Airway epithelial cell (primary cell): Measurements from ENCODE around the gene FGGY. TPM values are rescaled to one million over a fixed set of nuclear protein-coding genes. Genes with fewer than 3 reads are reported as not detected.

ENCODE experiments used
- total RNA-seq: library from RNA; depleted of rRNA; stranded (reverse); fragments of >200 nt; gene quantifications from 2 replicates; pipeline ENCODE4 v1.2.3, GENCODE V29; 2015

Gene FGGY, protein sequence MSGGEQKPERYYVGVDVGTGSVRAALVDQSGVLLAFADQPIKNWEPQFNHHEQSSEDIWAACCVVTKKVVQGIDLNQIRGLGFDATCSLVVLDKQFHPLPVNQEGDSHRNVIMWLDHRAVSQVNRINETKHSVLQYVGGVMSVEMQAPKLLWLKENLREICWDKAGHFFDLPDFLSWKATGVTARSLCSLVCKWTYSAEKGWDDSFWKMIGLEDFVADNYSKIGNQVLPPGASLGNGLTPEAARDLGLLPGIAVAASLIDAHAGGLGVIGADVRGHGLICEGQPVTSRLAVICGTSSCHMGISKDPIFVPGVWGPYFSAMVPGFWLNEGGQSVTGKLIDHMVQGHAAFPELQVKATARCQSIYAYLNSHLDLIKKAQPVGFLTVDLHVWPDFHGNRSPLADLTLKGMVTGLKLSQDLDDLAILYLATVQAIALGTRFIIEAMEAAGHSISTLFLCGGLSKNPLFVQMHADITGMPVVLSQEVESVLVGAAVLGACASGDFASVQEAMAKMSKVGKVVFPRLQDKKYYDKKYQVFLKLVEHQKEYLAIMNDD
- total RNA-seq = 7.3 and 9.8 TPM in 2 replicates

DNA sequence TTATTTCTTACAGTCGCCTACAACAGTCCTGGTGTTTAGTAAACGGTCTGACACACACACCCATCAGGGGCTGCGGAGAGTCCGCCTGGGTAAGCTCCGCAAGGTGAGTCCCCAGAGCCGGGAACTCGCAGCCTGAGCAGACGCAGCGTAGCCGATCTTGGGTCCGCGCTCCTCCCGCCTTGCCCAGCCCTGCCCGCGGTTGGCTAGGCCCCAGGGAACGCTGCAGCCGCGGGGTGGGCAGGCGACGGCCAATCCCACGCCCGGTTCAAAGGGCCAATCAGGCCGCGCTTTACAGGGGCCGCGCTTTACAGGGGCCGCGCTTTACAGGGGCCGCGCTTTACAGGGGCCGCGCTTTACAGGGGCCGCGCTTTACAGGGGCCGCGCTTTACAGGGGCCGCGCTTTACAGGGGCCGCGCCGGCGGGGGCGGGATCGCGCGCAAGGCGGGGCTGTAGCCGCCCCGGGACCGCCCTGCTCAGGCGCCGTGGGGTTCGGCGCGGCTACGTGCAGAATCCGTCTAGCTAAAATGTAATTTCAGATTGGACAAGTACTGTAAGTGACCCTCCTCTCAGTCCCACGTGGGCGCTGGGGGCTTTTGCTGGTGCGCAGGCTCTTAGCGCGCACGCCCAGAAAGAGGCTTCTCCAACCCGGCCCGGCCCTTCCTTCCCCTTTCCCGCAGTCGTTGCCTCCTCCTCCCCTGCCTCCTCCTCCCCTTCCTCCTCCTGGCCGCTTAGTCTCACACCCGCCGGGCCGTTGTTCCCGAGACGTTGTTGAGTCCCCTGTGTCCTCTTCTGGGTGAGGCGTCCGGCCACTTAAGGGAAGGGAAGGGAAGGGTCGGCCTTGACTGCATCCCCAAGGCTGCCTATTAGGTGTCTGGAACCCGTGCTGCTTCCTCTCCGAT lies at the start of gene FGGY:
FGGY (plus strand) TSS at position 737 of the 899 bp plus-strand sequence. CDS start 24,456 bp downstream, outside the sequence.

